ENCODE data around the gene PROK1. TPM values are rescaled to one million over a fixed set of nuclear protein-coding genes. Genes with fewer than 3 reads are reported as not detected.
A peak's percentile ranks its signal among the peaks of the same experiment; 100 is the strongest.

The PROK1 gene
- total RNA-seq, 6 experiments from 2014 or later = not detected

DNA sequence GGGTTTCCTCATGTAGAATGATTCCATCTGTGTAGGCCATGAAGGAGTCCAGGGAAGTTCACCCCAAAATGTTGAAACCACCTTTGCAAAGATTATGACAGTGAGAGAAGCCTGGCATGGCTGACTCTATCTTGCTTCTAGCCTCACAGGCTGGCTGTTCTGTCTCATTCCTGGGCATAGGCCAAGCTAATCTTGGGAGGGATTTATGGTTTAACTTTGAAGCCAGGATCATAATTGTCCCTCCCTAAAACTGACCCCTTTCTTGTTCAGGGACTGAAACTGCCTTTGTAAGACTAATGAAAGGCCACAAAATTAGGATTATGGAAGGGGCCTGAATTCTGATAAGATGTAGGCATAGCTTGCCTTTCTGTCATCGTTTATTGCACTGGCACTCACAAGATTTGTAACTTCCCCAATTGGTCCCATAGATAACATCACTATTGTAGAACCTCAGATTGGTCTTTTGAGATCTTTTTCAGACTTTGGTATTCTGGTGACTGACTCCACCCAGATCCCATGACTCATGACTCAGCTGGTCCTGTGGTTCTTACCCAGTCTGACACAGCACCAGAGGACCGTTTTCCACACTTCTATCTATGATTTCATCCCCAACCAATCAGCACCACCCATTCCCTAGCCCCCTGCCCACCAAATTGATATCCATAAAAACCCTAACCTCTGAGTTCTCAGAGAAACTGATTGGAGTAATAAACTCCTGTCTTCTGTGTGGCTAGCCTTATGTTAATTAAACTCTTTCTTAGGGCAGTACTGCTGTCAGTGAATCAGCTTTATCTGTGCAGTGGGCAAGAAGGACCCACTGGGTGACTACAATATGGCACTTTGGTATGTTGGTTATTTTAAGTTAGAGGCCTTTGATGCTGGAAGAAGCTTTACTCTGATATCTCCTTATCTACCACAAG is 29.8 kb upstream of the PROK1 start:
- DNase-seq = peak; percentile 66
- peaks cover 47% of the 10 kb centered on the region for H3K27me3 Mint-ChIP-seq (ENCODE audit: insufficient read depth)
- no peak overlapping the region for H3K4me3 Mint-ChIP-seq
- TF ChIP-seq, protein P1, sequence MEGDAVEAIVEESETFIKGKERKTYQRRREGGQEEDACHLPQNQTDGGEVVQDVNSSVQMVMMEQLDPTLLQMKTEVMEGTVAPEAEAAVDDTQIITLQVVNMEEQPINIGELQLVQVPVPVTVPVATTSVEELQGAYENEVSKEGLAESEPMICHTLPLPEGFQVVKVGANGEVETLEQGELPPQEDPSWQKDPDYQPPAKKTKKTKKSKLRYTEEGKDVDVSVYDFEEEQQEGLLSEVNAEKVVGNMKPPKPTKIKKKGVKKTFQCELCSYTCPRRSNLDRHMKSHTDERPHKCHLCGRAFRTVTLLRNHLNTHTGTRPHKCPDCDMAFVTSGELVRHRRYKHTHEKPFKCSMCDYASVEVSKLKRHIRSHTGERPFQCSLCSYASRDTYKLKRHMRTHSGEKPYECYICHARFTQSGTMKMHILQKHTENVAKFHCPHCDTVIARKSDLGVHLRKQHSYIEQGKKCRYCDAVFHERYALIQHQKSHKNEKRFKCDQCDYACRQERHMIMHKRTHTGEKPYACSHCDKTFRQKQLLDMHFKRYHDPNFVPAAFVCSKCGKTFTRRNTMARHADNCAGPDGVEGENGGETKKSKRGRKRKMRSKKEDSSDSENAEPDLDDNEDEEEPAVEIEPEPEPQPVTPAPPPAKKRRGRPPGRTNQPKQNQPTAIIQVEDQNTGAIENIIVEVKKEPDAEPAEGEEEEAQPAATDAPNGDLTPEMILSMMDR (IDR thresholded peaks at IDR 0.05) = no peak
- H3K9me3 Mint-ChIP-seq = peaks cover 6% of the 10 kb centered on the region; the same call in 1 of the 2 replicates
- no peaks in the 10 kb centered on the region for H3K36me3 Mint-ChIP-seq (ENCODE audit: low read depth)
- H3K4me1 Mint-ChIP-seq (ENCODE audit: low read depth) = peaks cover 7% of the 10 kb centered on the region; the same call in 1 of the 2 replicates
- H3K27ac Mint-ChIP-seq = no peak overlapping the region; the same call in 1 of the 2 replicates

DNA sequence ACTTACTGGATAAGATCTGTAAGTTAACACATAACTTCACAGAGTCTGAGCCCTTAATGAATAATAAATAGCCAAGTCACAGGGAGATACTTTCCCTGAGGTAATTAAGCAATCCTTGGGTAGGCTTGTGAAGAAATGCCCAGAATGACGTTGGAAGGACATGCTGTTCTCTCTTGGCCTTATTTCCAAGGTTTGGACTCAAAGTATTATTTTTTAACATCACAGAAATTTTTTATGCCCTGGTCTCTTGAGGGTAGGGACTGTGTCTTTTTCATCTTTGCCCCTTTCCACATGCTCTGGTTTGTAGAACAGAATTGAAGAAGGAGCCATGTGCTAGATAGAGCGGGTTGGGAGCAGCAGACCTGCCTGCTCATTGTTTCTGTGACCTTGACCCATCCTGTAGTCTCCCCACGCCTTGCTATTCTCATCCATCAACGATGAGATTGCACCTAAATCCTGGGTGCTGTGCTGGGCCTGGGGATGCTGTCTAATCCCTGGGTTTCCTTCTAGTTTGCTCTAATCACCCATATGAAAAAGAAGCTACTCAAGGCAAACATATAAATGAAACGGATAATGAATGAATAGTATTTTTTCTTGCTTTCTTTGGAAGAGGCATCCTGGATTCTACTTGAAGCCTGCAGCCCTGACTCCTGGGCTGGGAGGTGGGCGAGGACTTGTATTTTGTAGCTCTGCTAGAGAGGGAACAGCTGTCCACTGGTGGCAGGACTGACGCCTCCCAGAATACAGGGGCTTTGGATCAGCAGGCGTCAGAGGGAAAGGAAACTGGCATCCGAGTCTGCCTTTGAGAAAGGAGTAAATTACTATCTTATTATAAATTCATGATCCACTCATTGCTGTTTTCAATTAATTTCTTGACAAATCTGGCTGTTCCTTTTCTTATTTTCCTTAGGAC is 26.0 kb upstream of the PROK1 start:
- H3K4me1 Mint-ChIP-seq (ENCODE audit: low read depth) = peaks cover 7% of the 10 kb centered on the region; the same call in 1 of the 2 replicates
- H3K27ac Mint-ChIP-seq = no peak overlapping the region
- TF ChIP-seq, protein P1 (IDR thresholded peaks at IDR 0.05) = no peak
- H3K9me3 Mint-ChIP-seq = peaks cover 6% of the 10 kb centered on the region; the same call in 1 of the 2 replicates
- H3K27me3 Mint-ChIP-seq (ENCODE audit: insufficient read depth) = peaks cover 43% of the 10 kb centered on the region
- no peaks in the 10 kb centered on the region for H3K36me3 Mint-ChIP-seq (ENCODE audit: low read depth)
- H3K4me3 Mint-ChIP-seq = no peak overlapping the region
- no peak for DNase-seq

DNA sequence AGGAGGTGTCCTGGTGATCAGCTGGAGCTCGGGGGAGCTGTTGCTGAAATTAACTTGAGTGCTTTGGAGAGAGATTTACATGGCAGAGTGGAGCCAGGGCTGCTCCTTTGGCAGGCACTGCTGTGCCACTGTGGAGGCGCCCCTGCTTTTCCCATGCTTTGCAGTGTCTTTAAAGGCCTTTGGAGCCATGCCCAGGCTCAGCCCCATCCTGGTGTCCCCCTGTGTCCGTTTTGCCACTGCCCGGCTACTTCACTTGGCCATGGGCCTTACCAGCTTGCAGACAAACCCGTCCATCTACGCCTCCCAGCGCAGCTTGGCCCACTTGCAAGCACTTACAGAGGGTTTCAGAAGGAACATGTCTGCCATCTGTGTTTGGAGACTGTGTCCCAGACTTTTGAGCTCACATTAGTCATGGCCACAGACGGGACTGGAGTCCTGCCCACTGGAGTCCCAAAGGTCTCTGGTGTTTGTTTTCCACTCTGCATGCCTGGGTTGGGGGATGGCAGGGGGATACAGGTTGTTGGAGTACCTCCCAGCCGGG is 25.3 kb upstream of the PROK1 start:
- H3K4me3 Mint-ChIP-seq = no peak overlapping the region
- peaks cover 7% of the 10 kb centered on the region; the same call in 1 of the 2 replicates for H3K4me1 Mint-ChIP-seq (ENCODE audit: low read depth)
- H3K27ac Mint-ChIP-seq = no peak overlapping the region
- peaks cover 48% of the 10 kb centered on the region for H3K27me3 Mint-ChIP-seq (ENCODE audit: insufficient read depth)
- TF ChIP-seq, protein P1 (IDR thresholded peaks at IDR 0.05) = no peak
- peaks cover 6% of the 10 kb centered on the region; the same call in 1 of the 2 replicates for H3K9me3 Mint-ChIP-seq
- H3K36me3 Mint-ChIP-seq (ENCODE audit: low read depth) = no peaks in the 10 kb centered on the region
- DNase-seq = no peak

DNA sequence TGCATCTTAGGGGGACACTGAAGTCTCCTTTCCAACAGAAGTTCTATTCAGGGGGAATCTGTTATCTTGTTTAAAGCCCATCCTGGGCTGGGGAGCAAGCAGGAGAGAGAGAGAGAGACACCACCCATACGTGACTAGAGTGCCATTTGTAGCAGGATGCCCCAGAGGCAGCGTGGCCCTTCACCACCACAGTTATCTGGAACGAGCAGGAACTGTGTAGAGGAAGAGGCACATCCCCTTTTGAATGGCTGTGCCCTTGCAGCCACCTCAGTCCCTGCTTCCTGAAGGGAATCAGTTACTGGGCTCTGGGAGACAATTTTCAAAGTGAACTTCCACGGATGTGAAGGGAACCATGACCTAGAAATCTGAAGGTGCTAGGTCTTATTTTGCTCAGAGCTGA is 24.1 kb upstream of the PROK1 start:
- Mint-ChIP-seq H3K4me3 (no peak overlapping the region), H3K4me1 (ENCODE audit: low read depth) (no peaks in the 10 kb centered on the region), H3K27ac (no peak overlapping the region), H3K27me3 (ENCODE audit: insufficient read depth) (peaks cover 60% of the 10 kb centered on the region), H3K9me3 (no peaks in the 10 kb centered on the region), H3K36me3 (ENCODE audit: low read depth) (no peaks in the 10 kb centered on the region)
- no peak for DNase-seq
- TF ChIP-seq, protein P1 (IDR thresholded peaks at IDR 0.05) = no peak

DNA sequence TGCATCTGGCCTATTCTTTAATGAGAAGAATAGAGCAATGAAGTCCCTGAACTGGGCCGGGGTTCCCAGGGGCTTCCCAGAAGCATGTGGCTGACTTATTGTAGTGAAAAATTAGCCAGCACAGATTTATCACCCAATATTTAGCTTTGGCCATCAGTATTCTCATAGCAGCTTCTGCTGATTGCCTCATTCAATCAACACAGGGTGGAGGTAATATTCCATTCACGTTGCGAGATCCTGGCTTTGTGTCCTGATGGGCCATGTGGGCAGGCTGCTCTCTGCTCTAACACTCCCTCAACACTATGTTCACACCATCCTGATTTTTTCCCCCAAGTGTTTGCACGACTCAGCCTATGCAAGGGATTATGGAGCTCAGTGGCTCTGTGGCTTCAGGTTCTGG is 22.0 kb upstream of the PROK1 start:
- H3K4me1 Mint-ChIP-seq (ENCODE audit: low read depth) = no peaks in the 10 kb centered on the region
- H3K9me3 Mint-ChIP-seq = no peaks in the 10 kb centered on the region

More for the DNA sequence above, 22.0 kb upstream of the PROK1 start:
- H3K27ac Mint-ChIP-seq = no peak overlapping the region
- TF ChIP-seq, protein P1 (IDR thresholded peaks at IDR 0.05) = no peak
- no peak for DNase-seq
- peaks cover 64% of the 10 kb centered on the region for H3K27me3 Mint-ChIP-seq (ENCODE audit: insufficient read depth)
- no peaks in the 10 kb centered on the region for H3K36me3 Mint-ChIP-seq (ENCODE audit: low read depth)
- no peak overlapping the region for H3K4me3 Mint-ChIP-seq

Data from HFFc6 (cell line).